HG03045 (cell line): Measurements from ENCODE around the gene COLGALT1.
"Not testable (repeated sequence)": the region's sequence is repeated elsewhere in the genome, so short reads cannot be mapped to it uniquely, and the experiment has no call there.

Experiments used
- ATAC-seq: cut with Tn5 transposase; IDR thresholded peaks from one replicate; pipeline ENCODE4 v1.9.1; 2021; ENCODE audit warnings: mild to moderate bottlenecking, moderate library complexity; ENCODE audit not compliant: unreplicated experiment

The COLGALT1 gene

GRCh38 chr19:17556995-17557394 is 1.5 kb downstream of the COLGALT1 start:
- no peak for ATAC-seq

- ATAC-seq, result no peak
Observed at GRCh38 chr19:17557466-17557865, 2.0 kb downstream of the COLGALT1 start.

GRCh38 chr19:17560205-17560595 is 4.8 kb downstream of the COLGALT1 start:
- no peak for ATAC-seq

GRCh38 chr19:17562097-17562496 is 6.6 kb downstream of the COLGALT1 start:
- ATAC-seq, result no peak

- ATAC-seq, result no peak
Observed at GRCh38 chr19:17562561-17562960, 7.1 kb downstream of the COLGALT1 start.

- ATAC-seq, result no peak
Observed at GRCh38 chr19:17564781-17565180, 9.3 kb downstream of the COLGALT1 start.

- ATAC-seq, result no peak
Observed at GRCh38 chr19:17565611-17566010, 10.2 kb downstream of the COLGALT1 start.

GRCh38 chr19:17567940-17568339 is 12.5 kb downstream of the COLGALT1 start:
- ATAC-seq, result no peak

- not testable (repeated sequence) for ATAC-seq
Observed at GRCh38 chr19:17570291-17570690, 14.8 kb downstream of the COLGALT1 start.

GRCh38 chr19:17570791-17571190 is 15.3 kb downstream of the COLGALT1 start:
- ATAC-seq, result no peak

- ATAC-seq, result no peak
Observed at GRCh38 chr19:17572638-17573037, 17.2 kb downstream of the COLGALT1 start.

GRCh38 chr19:17575871-17576757 is 20.7 kb downstream of the COLGALT1 start:
- ATAC-seq, result no peak

- ATAC-seq, result no peak
Observed at GRCh38 chr19:17576758-17577456, 21.5 kb downstream of the COLGALT1 start.

- ATAC-seq, result no peak
Observed at GRCh38 chr19:17577457-17578097, 22.1 kb downstream of the COLGALT1 start.

- ATAC-seq, result no peak
Observed at GRCh38 chr19:17579661-17580244, 24.3 kb downstream of the COLGALT1 start.

GRCh38 chr19:17580470-17581144 is 25.2 kb downstream of the COLGALT1 start:
- ATAC-seq, result no peak

GRCh38 chr19:17581211-17581874 is 25.9 kb downstream of the COLGALT1 start:
- ATAC-seq, result no peak

- ATAC-seq, result no peak
Observed at GRCh38 chr19:17582613-17583012, 27.2 kb downstream of the COLGALT1 start.

GRCh38 chr19:17584132-17584531 is 28.7 kb downstream of the COLGALT1 start:
- no peak for ATAC-seq

- not testable (repeated sequence) for ATAC-seq
Observed at GRCh38 chr19:17585395-17585794, 29.9 kb downstream of the COLGALT1 start.
